ENCODE measurements around the gene FAM163A. TPM values are rescaled to one million over a fixed set of nuclear protein-coding genes. Genes with fewer than 3 reads are reported as not detected.
A peak's percentile ranks its signal among the peaks of the same experiment; 100 is the strongest.

Gene FAM163A
- total RNA-seq, 4 donors from 2014 or later = 0.29 TPM; not detected in 3

- Histone ChIP-seq H3K27me3 (no peaks in the 10 kb centered on the region), H3K27ac (no peak overlapping the region), H3K4me3 (no peak overlapping the region), H3K9me3 (peaks cover 36% of the 10 kb centered on the region), H3K36me3 (no peaks in the 10 kb centered on the region), H3K4me1 (no peaks in the 10 kb centered on the region)
- no peak for TF ChIP-seq POLR2AphosphoS5 (IDR thresholded peaks at IDR 0.05)
- TF ChIP-seq POLR2A (IDR thresholded peaks at IDR 0.05) = no peak
- no peak for TF ChIP-seq CTCF (IDR thresholded peaks at IDR 0.05)
- no peak for TF ChIP-seq EP300 (IDR thresholded peaks at IDR 0.05)
- no peak for DNase-seq (ENCODE audit: low spot score in 2 of 2)
Measured at GRCh38 chr1:179719272-179719671, 23.8 kb upstream of the FAM163A start.

GRCh38 chr1:179728271-179728670 is 14.8 kb upstream of the FAM163A start:
- Histone ChIP-seq H3K27me3 (peaks cover 21% of the 10 kb centered on the region), H3K4me3 (no peak overlapping the region)
- DNase-seq (ENCODE audit: low spot score in 2 of 2) = no peak

DNA sequence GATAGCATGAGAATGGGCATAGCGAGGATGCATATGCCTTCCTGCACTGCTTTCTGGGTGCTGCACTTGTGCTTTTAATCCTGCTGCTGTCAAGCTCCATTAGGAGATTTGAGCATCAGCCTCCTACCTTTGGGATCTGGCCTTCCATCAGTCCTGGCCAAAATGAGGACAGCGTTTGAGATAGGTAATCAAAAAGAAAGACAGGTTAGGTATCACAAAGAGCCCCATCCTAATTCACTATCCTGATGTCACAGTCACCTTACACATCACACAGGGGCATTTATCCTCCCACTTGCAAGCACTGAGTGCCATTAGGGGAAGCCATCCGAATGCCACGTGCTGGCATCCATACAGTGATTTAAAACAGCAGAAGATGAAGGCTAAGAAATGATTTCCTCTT is 13.2 kb upstream of the FAM163A start:
- no peaks in the 10 kb centered on the region for H3K4me1 ChIP-seq
- 72% methylated on average over 4 of the region's 4 CpGs for WGBS
- no peak overlapping the region for H3K27ac ChIP-seq
- TF ChIP-seq POLR2AphosphoS5 (IDR thresholded peaks at IDR 0.05) (no peak), EP300 (IDR thresholded peaks at IDR 0.05) (no peak), CTCF (IDR thresholded peaks at IDR 0.05) (no peak), POLR2A (IDR thresholded peaks at IDR 0.05) (no peak)
- no peak overlapping the region for H3K4me3 ChIP-seq
- H3K36me3 ChIP-seq = no peaks in the 10 kb centered on the region
- H3K27me3 ChIP-seq = peaks cover 21% of the 10 kb centered on the region
- H3K9me3 ChIP-seq = no peaks in the 10 kb centered on the region
- no peak for DNase-seq (ENCODE audit: low spot score in 2 of 2)

More at GRCh38 chr1:179728271-179728670, 14.8 kb upstream of the FAM163A start:
- WGBS = 54% methylated on average over 2 of the region's 2 CpGs
- Histone ChIP-seq H3K27ac (no peak overlapping the region), H3K36me3 (no peaks in the 10 kb centered on the region), H3K9me3 (no peaks in the 10 kb centered on the region), H3K4me1 (no peaks in the 10 kb centered on the region)
- TF ChIP-seq POLR2AphosphoS5 (IDR thresholded peaks at IDR 0.05) (no peak), POLR2A (IDR thresholded peaks at IDR 0.05) (no peak), EP300 (IDR thresholded peaks at IDR 0.05) (no peak), CTCF (IDR thresholded peaks at IDR 0.05) (no peak)

DNA sequence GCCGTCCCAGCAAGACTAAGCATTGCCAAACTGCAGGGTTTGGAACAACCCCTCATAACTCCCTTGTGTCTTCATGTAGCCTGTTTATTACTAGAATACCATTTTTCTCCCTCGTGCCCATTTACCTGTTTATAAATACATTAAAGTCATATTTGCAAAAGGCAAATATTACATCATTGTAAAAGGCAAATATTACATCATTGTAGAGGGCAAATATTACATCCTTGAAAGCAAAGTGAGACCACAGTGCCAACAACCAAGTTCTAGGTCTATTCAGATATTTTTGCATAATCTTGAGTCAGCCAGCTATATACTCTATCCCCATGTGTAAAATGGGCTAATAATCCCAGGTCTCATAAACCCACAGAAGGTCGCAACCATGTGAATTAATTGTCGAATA is 11.4 kb upstream of the FAM163A start:
- Histone ChIP-seq H3K27me3 (peaks cover 23% of the 10 kb centered on the region), H3K36me3 (no peaks in the 10 kb centered on the region), H3K4me1 (no peaks in the 10 kb centered on the region), H3K27ac (no peak overlapping the region), H3K9me3 (no peaks in the 10 kb centered on the region), H3K4me3 (no peak overlapping the region)
- no peak for TF ChIP-seq CTCF (IDR thresholded peaks at IDR 0.05)
- no peak for TF ChIP-seq POLR2A (IDR thresholded peaks at IDR 0.05)
- no peak for TF ChIP-seq EP300 (IDR thresholded peaks at IDR 0.05)
- TF ChIP-seq POLR2AphosphoS5 (IDR thresholded peaks at IDR 0.05) = no peak
- no peak for DNase-seq (ENCODE audit: low spot score in 2 of 2)
- WGBS = 86% methylated on average over 4 of the region's 4 CpGs

- Histone ChIP-seq H3K4me1 (peaks cover 19% of the 10 kb centered on the region), H3K4me3 (peak overlapping the region; percentile 43), H3K36me3 (no peaks in the 10 kb centered on the region), H3K27ac (no peak overlapping the region), H3K27me3 (peaks cover 86% of the 10 kb centered on the region), H3K9me3 (no peaks in the 10 kb centered on the region)
- TF ChIP-seq POLR2A (IDR thresholded peaks at IDR 0.05) (no peak), CTCF (IDR thresholded peaks at IDR 0.05) (no peak), POLR2AphosphoS5 (IDR thresholded peaks at IDR 0.05) (no peak), EP300 (IDR thresholded peaks at IDR 0.05) (no peak)
- DNase-seq (ENCODE audit: low spot score in 2 of 2) = no peak
- 32% methylated on average over 10 of the region's 10 CpGs for WGBS
Measured at GRCh38 chr1:179742291-179742690, 800 bp upstream of the FAM163A start.

Measured in suprapubic skin (tissue), 4 donors.